ENCODE measurements around the gene ZNF211.

ZNF211 gene

GRCh38 chr19:57664269-57665127 lies 31.5 kb downstream of the ZNF211 start:
- DNase-seq: no peak

DNA sequence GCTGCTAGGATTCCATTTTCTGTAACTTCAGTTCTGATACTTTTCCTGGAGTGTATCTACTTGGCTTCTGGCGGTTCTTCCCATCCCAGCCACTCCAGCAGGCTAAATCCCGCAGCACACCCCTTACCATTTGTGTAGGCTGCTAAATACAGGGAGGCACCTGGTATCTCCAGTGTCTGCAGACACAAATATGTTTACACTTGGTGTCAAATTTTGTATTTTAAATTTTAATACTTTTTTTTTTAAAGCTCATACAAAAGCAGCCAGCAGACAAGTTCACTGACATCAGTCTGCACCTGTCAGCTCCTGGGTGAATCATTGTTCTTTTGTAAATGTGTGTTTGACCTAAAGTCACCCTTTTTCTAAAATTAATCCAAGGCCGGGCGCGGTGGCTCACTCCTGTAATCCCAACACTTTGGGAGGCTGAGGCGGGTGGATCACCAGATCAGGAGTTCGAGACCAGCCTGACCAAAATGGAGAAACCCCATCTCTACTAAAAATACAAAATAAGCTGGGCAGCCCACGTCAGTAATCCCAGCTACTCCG lies 32.4 kb downstream of the ZNF211 start:
- DNase-seq: no peak

GRCh38 chr19:57667228-57667627 lies 34.3 kb downstream of the ZNF211 start:
- DNase-seq: no peak

DNA sequence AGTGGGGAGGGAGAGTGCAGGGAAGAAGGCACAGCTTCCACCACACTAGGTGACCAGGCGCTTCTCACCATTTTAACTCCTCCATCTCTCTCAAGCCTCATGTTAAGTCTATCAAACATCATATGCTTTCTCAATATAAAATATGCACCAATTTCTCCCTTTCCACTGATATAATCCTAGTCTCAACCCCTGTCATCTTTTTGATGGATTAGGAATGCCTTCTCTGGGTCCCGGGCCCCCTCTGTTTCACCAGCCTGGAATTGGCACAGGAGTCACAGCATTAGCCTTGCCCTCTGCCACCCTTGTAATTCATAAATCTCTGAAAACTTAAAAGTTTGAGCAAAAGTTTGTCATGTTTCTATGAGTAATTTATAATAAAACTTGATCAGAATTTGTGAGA lies 35.7 kb downstream of the ZNF211 start, which contains the start of gene ZSCAN4:
TSS of gene ZSCAN4 (plus strand) at position 301 of the 400 bp plus-strand sequence. CDS start 7,211 bp downstream, outside the sequence.
- DNase-seq: no peak

- no peak for DNase-seq
These were observed 38.3 kb downstream of the ZNF211 start for GRCh38 chr19:57671124-57671895.

- DNase-seq: no peak
These were observed 39.5 kb downstream of the ZNF211 start for GRCh38 chr19:57672466-57672865.

DNA sequence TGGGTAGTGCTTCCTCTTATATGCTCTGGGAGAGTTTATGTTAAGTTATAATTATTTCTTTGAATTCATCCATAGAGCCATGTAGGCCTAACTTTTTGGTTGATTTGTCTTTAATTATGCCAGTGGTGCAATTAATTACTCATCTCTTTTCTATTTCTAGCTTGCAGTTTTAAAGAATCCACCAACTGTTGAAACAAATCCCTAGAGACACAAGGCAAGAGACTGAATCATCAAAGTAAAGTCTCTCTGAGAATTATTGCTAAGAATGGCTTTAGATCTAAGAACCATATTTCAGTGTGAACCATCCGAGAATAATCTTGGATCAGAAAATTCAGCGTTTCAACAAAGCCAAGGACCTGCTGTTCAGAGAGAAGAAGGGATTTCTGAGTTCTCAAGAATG lies 42.9 kb downstream of the ZNF211 start:
- DNase-seq: no peak

GRCh38 chr19:57682226-57682766 lies 49.3 kb downstream of the ZNF211 start:
- no peak for DNase-seq

- DNase-seq: no peak
These were observed 53.8 kb downstream of the ZNF211 start for GRCh38 chr19:57686727-57687126.

DNA sequence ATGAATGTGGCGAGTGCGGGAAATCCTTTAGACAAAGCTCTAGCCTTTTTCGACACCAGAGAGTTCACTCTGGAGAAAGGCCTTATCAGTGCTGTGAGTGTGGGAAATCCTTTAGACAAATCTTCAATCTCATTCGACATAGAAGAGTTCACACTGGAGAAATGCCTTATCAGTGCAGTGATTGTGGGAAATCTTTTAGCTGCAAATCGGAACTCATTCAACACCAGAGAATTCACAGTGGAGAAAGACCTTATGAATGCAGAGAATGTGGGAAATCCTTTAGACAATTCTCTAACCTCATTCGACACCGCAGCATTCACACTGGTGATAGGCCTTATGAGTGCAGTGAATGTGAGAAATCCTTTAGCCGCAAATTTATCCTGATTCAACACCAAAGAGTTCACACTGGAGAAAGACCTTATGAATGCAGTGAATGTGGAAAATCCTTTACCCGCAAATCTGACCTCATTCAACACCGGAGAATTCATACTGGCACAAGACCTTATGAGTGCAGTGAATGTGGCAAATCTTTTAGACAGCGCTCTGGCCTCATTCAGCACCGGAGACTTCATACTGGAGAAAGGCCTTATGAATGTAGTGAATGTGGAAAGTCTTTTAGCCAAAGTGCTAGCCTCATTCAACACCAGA lies 54.5 kb downstream of the ZNF211 start:
- DNase-seq: no peak

GRCh38 chr19:57688011-57688763 lies 55.2 kb downstream of the ZNF211 start:
- DNase-seq: no peak

DNA sequence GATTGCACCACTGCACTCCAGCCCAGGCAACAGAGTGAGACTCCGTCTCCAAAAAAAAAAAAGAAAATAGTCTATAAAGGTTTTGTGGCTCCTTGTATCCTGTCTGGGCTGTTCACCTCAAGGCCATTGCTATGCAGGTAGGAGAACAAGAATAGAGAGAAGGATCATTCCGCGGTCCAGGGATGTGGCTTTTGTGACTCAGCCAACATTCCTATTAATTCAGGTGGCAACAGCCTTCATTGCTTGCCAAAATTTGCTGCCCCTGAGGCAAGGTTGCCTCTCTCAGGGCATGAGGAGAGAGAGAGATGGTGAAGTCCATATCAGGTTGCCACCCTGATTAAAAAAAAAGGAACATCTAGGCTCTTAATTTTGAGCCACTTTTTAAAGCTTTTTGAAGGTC lies 56.8 kb downstream of the ZNF211 start:
- no peak for DNase-seq
